NT2/D1 (cell line): Measurements from ENCODE around the gene THEMIS2.
A peak's percentile ranks its signal among the peaks of the same experiment; 100 is the strongest.

Experiments
- DNase-seq: peaks from one replicate; pipeline ENCODE4 v3.0.0-alpha.2; 2011; ENCODE audit warnings: low read depth, low spot score
- H3K27me3 ChIP-seq: 2 replicates; pipeline ENCODE4 v1.6.0; 2011; ENCODE audit warnings: mild to moderate bottlenecking; ENCODE audit not compliant: insufficient read length, insufficient read depth
- H3K36me3 ChIP-seq: 2 replicates; pipeline ENCODE4 v1.6.1; 2011; ENCODE audit warnings: mild to moderate bottlenecking, low read length, mixed read lengths; ENCODE audit not compliant: insufficient read depth, insufficient read length
- H3K4me1 ChIP-seq: 2 replicates; pipeline ENCODE4 v1.5.1; 2011; ENCODE audit not compliant: insufficient read depth, insufficient read length
- H3K4me3 ChIP-seq: 2 replicates; pipeline ENCODE4 v1.5.1; 2011; ENCODE audit warnings: low read depth; ENCODE audit not compliant: insufficient read length
- H3K9ac ChIP-seq: 2 replicates; pipeline ENCODE4 v1.6.0; 2011; ENCODE audit warnings: low read depth; ENCODE audit not compliant: insufficient read length
- H3K9me3 ChIP-seq: 2 replicates; pipeline ENCODE4 v1.5.1; 2011; ENCODE audit warnings: mild to moderate bottlenecking, low read length; ENCODE audit not compliant: insufficient read depth
- SUZ12 ChIP-seq: IDR thresholded peaks from 2 replicates; pipeline ENCODE4 v1.6.1; 2011; ENCODE audit not compliant: insufficient read length, insufficient read depth; ENCODE audit errors: extremely low read depth
- YY1 ChIP-seq: IDR thresholded peaks from 2 replicates; pipeline ENCODE4 v1.6.1; 2011; ENCODE audit not compliant: insufficient read length, insufficient read depth
- ZNF274 ChIP-seq: IDR thresholded peaks from 2 replicates; pipeline ENCODE4 v1.6.1; 2011; ENCODE audit warnings: mild to moderate bottlenecking, low read depth, low read length

The THEMIS2 gene

GRCh38 chr1:27922272-27922671 is 49.9 kb downstream of the THEMIS2 start:
- no peak overlapping the region for H3K4me3 ChIP-seq
- H3K9ac ChIP-seq: no peak overlapping the region
- H3K9me3 ChIP-seq: no peaks in the 10 kb centered on the region
- H3K4me1 ChIP-seq: no peaks in the 10 kb centered on the region
- H3K36me3 ChIP-seq: no peaks in the 10 kb centered on the region
- TF ChIP-seq ZNF274: no peak
- peaks cover 3% of the 10 kb centered on the region for H3K27me3 ChIP-seq
- DNase-seq: no peak

- DNase-seq: no peak
Measured at GRCh38 chr1:27928216-27928954, 56.0 kb downstream of the THEMIS2 start.

GRCh38 chr1:27931184-27931583 is 58.8 kb downstream of the THEMIS2 start:
- Histone ChIP-seq H3K9me3 (no peaks in the 10 kb centered on the region), H3K9ac (no peak overlapping the region)

More at GRCh38 chr1:27928216-27928954, 56.0 kb downstream of the THEMIS2 start:
- no peak overlapping the region for H3K9ac ChIP-seq
- H3K9me3 ChIP-seq: no peaks in the 10 kb centered on the region
- no peak overlapping the region for H3K4me3 ChIP-seq
- no peak for TF ChIP-seq YY1
- no peak for TF ChIP-seq ZNF274
- H3K27me3 ChIP-seq: no peaks in the 10 kb centered on the region
- no peaks in the 10 kb centered on the region for H3K4me1 ChIP-seq
- H3K36me3 ChIP-seq: no peaks in the 10 kb centered on the region

GRCh38 chr1:27931759-27932158 is 59.4 kb downstream of the THEMIS2 start:
- Histone ChIP-seq H3K27me3 (peaks cover 5% of the 10 kb centered on the region), H3K4me1 (peaks cover 7% of the 10 kb centered on the region), H3K9ac (no peak overlapping the region), H3K4me3 (no peak overlapping the region), H3K36me3 (no peaks in the 10 kb centered on the region), H3K9me3 (no peaks in the 10 kb centered on the region)
- no peak for DNase-seq
- no peak for TF ChIP-seq SUZ12
- TF ChIP-seq YY1: no peak

More at GRCh38 chr1:27931184-27931583, 58.8 kb downstream of the THEMIS2 start:
- H3K4me3 ChIP-seq: no peak overlapping the region
- no peaks in the 10 kb centered on the region for H3K36me3 ChIP-seq
- TF ChIP-seq SUZ12 (no peak), YY1 (no peak), ZNF274 (no peak)
- no peak for DNase-seq
- peaks cover 7% of the 10 kb centered on the region for H3K4me1 ChIP-seq
- H3K27me3 ChIP-seq: peaks cover 5% of the 10 kb centered on the region

GRCh38 chr1:27934818-27935549 is 62.6 kb downstream of the THEMIS2 start, which contains the start of gene SMPDL3B:
Gene SMPDL3B (plus strand): TSS chr1:27935000. CDS start chr1:27935184, 184 bp downstream.
- H3K36me3 ChIP-seq: no peaks in the 10 kb centered on the region
- H3K4me3 ChIP-seq: peak within 1 kb of the TSS; percentile 27
- H3K9me3 ChIP-seq: no peaks in the 10 kb centered on the region
- peaks cover 5% of the 10 kb centered on the region for H3K27me3 ChIP-seq
- peaks cover 8% of the 10 kb centered on the region for H3K4me1 ChIP-seq
- peak; percentile 80 for DNase-seq
- no peak for TF ChIP-seq ZNF274
- TF ChIP-seq SUZ12: no peak
- TF ChIP-seq YY1: no peak
- peak within 1 kb of the TSS; percentile 57 for H3K9ac ChIP-seq

GRCh38 chr1:27935721-27936120 is 63.4 kb downstream of the THEMIS2 start:
- Histone ChIP-seq H3K9me3 (no peaks in the 10 kb centered on the region), H3K4me3 (peak overlapping the region; percentile 27), H3K27me3 (peaks cover 5% of the 10 kb centered on the region), H3K36me3 (no peaks in the 10 kb centered on the region), H3K4me1 (peaks cover 10% of the 10 kb centered on the region), H3K9ac (peak overlapping the region; percentile 57)
- no peak for TF ChIP-seq YY1
- no peak for DNase-seq
